Thyroid gland (tissue), 4 donors: Measurements from ENCODE around the gene ABCC4.

Experiments
- POLR2A ChIP-seq, 2 donors: fragments of 450-650 bp; IDR thresholded peaks; one replicate each; pipeline ENCODE4 v1.6.1; 2017; ENCODE audit warnings: antibody characterized with exemption in 2 of 2, mild to moderate bottlenecking in 2 of 2, moderate library complexity in 1 of 2
- TF ChIP-seq, protein P1 (sequence below), 6 experiments: fragments of 200-600 bp in 3 of 6; fragments of 450-650 bp in 3 of 6; sonication (generic) in 3 of 6; IDR thresholded peaks; one replicate each; pipeline ENCODE4 v1.5.1; 2016 to 2019; ENCODE audit warnings: antibody characterized with exemption in 6 of 6, mild to moderate bottlenecking in 2 of 6, inconsistent platforms in 1 of 6, moderate library complexity in 1 of 6

DNA sequence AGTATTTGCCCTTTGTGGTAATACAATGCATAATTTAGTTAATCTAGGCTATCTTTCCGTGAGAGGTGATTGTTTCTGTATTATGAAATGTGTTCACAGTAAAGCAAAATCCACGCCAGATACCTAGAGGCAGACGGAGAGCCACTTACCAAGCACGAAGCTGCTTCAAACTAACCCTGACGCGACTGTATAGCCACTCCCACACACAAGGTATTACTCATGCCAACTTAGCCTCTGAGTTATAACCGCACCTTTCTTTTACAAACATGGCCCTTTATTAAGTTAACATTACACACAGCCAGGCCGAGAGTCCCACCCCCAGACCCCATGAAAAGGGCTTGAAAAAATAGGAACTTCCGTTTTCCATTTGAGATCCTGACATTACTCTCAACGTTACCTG is 185.7 kb downstream of the ABCC4 start:
- TF ChIP-seq, protein P1, sequence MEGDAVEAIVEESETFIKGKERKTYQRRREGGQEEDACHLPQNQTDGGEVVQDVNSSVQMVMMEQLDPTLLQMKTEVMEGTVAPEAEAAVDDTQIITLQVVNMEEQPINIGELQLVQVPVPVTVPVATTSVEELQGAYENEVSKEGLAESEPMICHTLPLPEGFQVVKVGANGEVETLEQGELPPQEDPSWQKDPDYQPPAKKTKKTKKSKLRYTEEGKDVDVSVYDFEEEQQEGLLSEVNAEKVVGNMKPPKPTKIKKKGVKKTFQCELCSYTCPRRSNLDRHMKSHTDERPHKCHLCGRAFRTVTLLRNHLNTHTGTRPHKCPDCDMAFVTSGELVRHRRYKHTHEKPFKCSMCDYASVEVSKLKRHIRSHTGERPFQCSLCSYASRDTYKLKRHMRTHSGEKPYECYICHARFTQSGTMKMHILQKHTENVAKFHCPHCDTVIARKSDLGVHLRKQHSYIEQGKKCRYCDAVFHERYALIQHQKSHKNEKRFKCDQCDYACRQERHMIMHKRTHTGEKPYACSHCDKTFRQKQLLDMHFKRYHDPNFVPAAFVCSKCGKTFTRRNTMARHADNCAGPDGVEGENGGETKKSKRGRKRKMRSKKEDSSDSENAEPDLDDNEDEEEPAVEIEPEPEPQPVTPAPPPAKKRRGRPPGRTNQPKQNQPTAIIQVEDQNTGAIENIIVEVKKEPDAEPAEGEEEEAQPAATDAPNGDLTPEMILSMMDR (IDR thresholded peaks at IDR 0.05) = no peak
- TF ChIP-seq POLR2A (IDR thresholded peaks at IDR 0.05) = no peak
